PC-9 (cell line): Measurements from ENCODE around the gene ARX. TPM values are rescaled to one million over a fixed set of nuclear protein-coding genes. Genes with fewer than 3 reads are reported as not detected.

Experiments used
- BruUV-seq: library from RNA; stranded (reverse); fragments of 400-500 nt; replicated peaks from 2 replicates; lab custom pipeline; 2021; lab: Mats Ljungman, UMichigan
- CTCF ChIA-PET: fragments of 300-600 bp; sonication (Branson Sonifier 250); formaldehyde crosslinking; loops from one replicate; lab custom pipeline; 2022; ENCODE audit warnings: antibody characterized with exemption; lab: Charles Lee
- POLR2A ChIA-PET: fragments of 300-600 bp; sonication (Branson Sonifier 250); formaldehyde crosslinking; loops from one replicate; lab custom pipeline; 2022; ENCODE audit warnings: antibody characterized with exemption; ENCODE audit not compliant: unreplicated experiment; lab: Charles Lee
- DNase-seq, 2 experiments: peaks; one replicate each; pipeline versions ENCODE4 v3.0.0 to v3.0.0-alpha.2; 2015 to 2022; ENCODE audit warnings: mixed read lengths in 1 of 2
- H2AFZ ChIP-seq: fragments of 200-600 bp; sonication (generic); 2 replicates; pipeline ENCODE4 v1.8.1; 2017; ENCODE audit warnings: antibody characterized with exemption
- H3F3A ChIP-seq: fragments of 200-600 bp; sonication (generic); 2 replicates; pipeline ENCODE4 v1.8.1; 2017; ENCODE audit warnings: antibody characterized with exemption, mild to moderate bottlenecking, low read depth; ENCODE audit not compliant: insufficient read depth
- H3K27ac ChIP-seq: fragments of 200-600 bp; sonication (generic); 2 replicates; pipeline ENCODE4 v1.6.1; 2016; ENCODE audit warnings: mixed run types
- H3K27me3 ChIP-seq: fragments of 200-600 bp; sonication (generic); 2 replicates; pipeline ENCODE4 v1.6.1; 2016; ENCODE audit warnings: low read depth, mixed run types; ENCODE audit not compliant: insufficient read depth
- H3K36me3 ChIP-seq: fragments of 200-600 bp; sonication (generic); 2 replicates; pipeline ENCODE4 v1.6.1; 2016; ENCODE audit warnings: low read depth, mixed run types
- H3K4me1 ChIP-seq: fragments of 200-600 bp; sonication (generic); replicated peaks from 2 replicates; pipeline ENCODE4 v1.6.1; 2016; ENCODE audit warnings: mixed run types; ENCODE audit not compliant: insufficient read depth
- H3K4me2 ChIP-seq: fragments of 200-600 bp; sonication (generic); 2 replicates; pipeline ENCODE4 v1.6.1; 2017; ENCODE audit warnings: mixed run types
- H3K4me3 ChIP-seq: fragments of 200-600 bp; sonication (generic); 2 replicates; pipeline ENCODE4 v1.6.1; 2016; ENCODE audit warnings: mixed run types
- H3K79me2 ChIP-seq: fragments of 200-600 bp; sonication (generic); 2 replicates; pipeline ENCODE4 v1.6.1; 2017; ENCODE audit warnings: low read depth, mixed run types
- H3K9me2 ChIP-seq: fragments of 200-600 bp; sonication (generic); 2 replicates; pipeline ENCODE4 v1.8.1; 2017; ENCODE audit warnings: mild to moderate bottlenecking; ENCODE audit not compliant: insufficient read depth
- H3K9me3 ChIP-seq: fragments of 200-600 bp; sonication (generic); 2 replicates; pipeline ENCODE4 v1.8.1; 2016; ENCODE audit warnings: low read depth; ENCODE audit not compliant: insufficient read depth
- H4K20me1 ChIP-seq: fragments of 200-600 bp; sonication (generic); 2 replicates; pipeline ENCODE4 v1.8.1; 2017; ENCODE audit not compliant: insufficient read depth
- CTCF ChIP-seq: fragments of 200-600 bp; sonication (generic); conservative IDR thresholded peaks from 2 replicates; pipeline ENCODE4 v1.6.1; 2017; ENCODE audit warnings: mixed run types, antibody characterized with exemption, mild to moderate bottlenecking, moderate library complexity
- EZH2 ChIP-seq: fragments of 200-600 bp; sonication (generic); IDR thresholded peaks from 2 replicates; pipeline ENCODE4 v1.8.0; 2017; ENCODE audit warnings: antibody characterized with exemption, low read depth
- intact Hi-C: fragments of 100-400 bp; cut with micrococcal nuclease; formaldehyde crosslinking; loops from one replicate; pipeline ENCODE4 v1.10.0; 2022; ENCODE audit not compliant: unreplicated experiment
- total RNA-seq: library from RNA; stranded (reverse); gene quantifications from 2 replicates; pipeline ENCODE4 v1.2.3, GENCODE V29; 2021

ARX gene
- total RNA-seq, 1 experiment from 2014 or later: not detected

- BruUV-seq: no TSS peak
- Histone ChIP-seq H3K9me3 (no peaks in the 10 kb centered on the region), H3K36me3 (no peaks in the 10 kb centered on the region), H3K27ac (no peak overlapping the region), H3F3A (no peaks in the 10 kb centered on the region), H2AFZ (no peak overlapping the region), H3K9me2 (no peaks in the 10 kb centered on the region), H3K79me2 (no peaks in the 10 kb centered on the region), H3K27me3 (no peaks in the 10 kb centered on the region), H3K4me2 (no peak overlapping the region), H3K4me1 (no peaks in the 10 kb centered on the region), H3K4me3 (no peak overlapping the region), H4K20me1 (no peaks in the 10 kb centered on the region)
- no peak for DNase-seq
- TF ChIP-seq EZH2 (no peak), CTCF (no peak)
- ChIA-PET POLR2A (no interaction called here), CTCF (no interaction called here)
- intact Hi-C loops: no loop called here
Observed at GRCh38 chrX:25009407-25009806, 6.4 kb downstream of the ARX start.

- Histone ChIP-seq H3K9me2 (no peaks in the 10 kb centered on the region), H2AFZ (no peak overlapping the region), H3K27me3 (no peaks in the 10 kb centered on the region), H3K36me3 (no peaks in the 10 kb centered on the region), H3K9me3 (no peaks in the 10 kb centered on the region), H3K79me2 (no peaks in the 10 kb centered on the region), H3K4me3 (no peak overlapping the region), H4K20me1 (no peaks in the 10 kb centered on the region), H3K4me2 (no peak overlapping the region), H3F3A (no peaks in the 10 kb centered on the region), H3K4me1 (no peaks in the 10 kb centered on the region), H3K27ac (no peak overlapping the region)
- TF ChIP-seq CTCF (no peak), EZH2 (no peak)
- CTCF ChIA-PET: no interaction called here
- POLR2A ChIA-PET: no interaction called here
- no TSS peak for BruUV-seq
- intact Hi-C loops: no loop called here
- DNase-seq: no peak
Observed at GRCh38 chrX:25007059-25008053, 8.4 kb downstream of the ARX start.

- no TSS peak for BruUV-seq
- no peak overlapping the region for H3K27ac ChIP-seq
- H3K27me3 ChIP-seq: no peaks in the 10 kb centered on the region
- ChIA-PET CTCF (no interaction called here), POLR2A (no interaction called here)
- no peaks in the 10 kb centered on the region for H4K20me1 ChIP-seq
- no peaks in the 10 kb centered on the region for H3K9me2 ChIP-seq
- intact Hi-C loops: no loop called here
- no peaks in the 10 kb centered on the region for H3K79me2 ChIP-seq
- H3F3A ChIP-seq: no peaks in the 10 kb centered on the region
- no peak for DNase-seq
- no peaks in the 10 kb centered on the region for H3K36me3 ChIP-seq
- no peak overlapping the region for H3K4me2 ChIP-seq
- no peaks in the 10 kb centered on the region for H3K4me1 ChIP-seq
- no peak overlapping the region for H2AFZ ChIP-seq
- TF ChIP-seq EZH2 (no peak), CTCF (no peak)
- H3K9me3 ChIP-seq: no peaks in the 10 kb centered on the region
- no peak overlapping the region for H3K4me3 ChIP-seq
Observed at GRCh38 chrX:25006586-25007058, 9.1 kb downstream of the ARX start.
